NT2/D1 (cell line): ENCODE data around the gene CELF4.

Experiments
- DNase-seq: peaks from one replicate; pipeline ENCODE4 v3.0.0-alpha.2; 2011; ENCODE audit warnings: low read depth, low spot score
- H3K27me3 ChIP-seq: 2 replicates; pipeline ENCODE4 v1.6.0; 2011; ENCODE audit warnings: mild to moderate bottlenecking; ENCODE audit not compliant: insufficient read length, insufficient read depth
- H3K36me3 ChIP-seq: 2 replicates; pipeline ENCODE4 v1.6.1; 2011; ENCODE audit warnings: mild to moderate bottlenecking, low read length, mixed read lengths; ENCODE audit not compliant: insufficient read depth, insufficient read length
- H3K4me1 ChIP-seq: 2 replicates; pipeline ENCODE4 v1.5.1; 2011; ENCODE audit not compliant: insufficient read depth, insufficient read length
- H3K4me3 ChIP-seq: 2 replicates; pipeline ENCODE4 v1.5.1; 2011; ENCODE audit warnings: low read depth; ENCODE audit not compliant: insufficient read length
- H3K9ac ChIP-seq: 2 replicates; pipeline ENCODE4 v1.6.0; 2011; ENCODE audit warnings: low read depth; ENCODE audit not compliant: insufficient read length
- H3K9me3 ChIP-seq: 2 replicates; pipeline ENCODE4 v1.5.1; 2011; ENCODE audit warnings: mild to moderate bottlenecking, low read length; ENCODE audit not compliant: insufficient read depth
- SUZ12 ChIP-seq: IDR thresholded peaks from 2 replicates; pipeline ENCODE4 v1.6.1; 2011; ENCODE audit not compliant: insufficient read length, insufficient read depth; ENCODE audit errors: extremely low read depth
- YY1 ChIP-seq: IDR thresholded peaks from 2 replicates; pipeline ENCODE4 v1.6.1; 2011; ENCODE audit not compliant: insufficient read length, insufficient read depth
- ZNF274 ChIP-seq: IDR thresholded peaks from 2 replicates; pipeline ENCODE4 v1.6.1; 2011; ENCODE audit warnings: mild to moderate bottlenecking, low read depth, low read length

CELF4 gene

GRCh38 chr18:37483984-37484819 lies 81.4 kb downstream of the CELF4 start:
- TF ChIP-seq YY1 (no peak), SUZ12 (no peak), ZNF274 (no peak)
- Histone ChIP-seq H3K9me3 (no peaks in the 10 kb centered on the region), H3K4me1 (peaks cover 12% of the 10 kb centered on the region), H3K4me3 (no peak overlapping the region), H3K36me3 (no peaks in the 10 kb centered on the region), H3K27me3 (peaks cover 49% of the 10 kb centered on the region), H3K9ac (no peak overlapping the region)
- no peak for DNase-seq

- Histone ChIP-seq H3K9me3 (no peaks in the 10 kb centered on the region), H3K4me1 (peaks cover 9% of the 10 kb centered on the region), H3K9ac (no peak overlapping the region), H3K36me3 (no peaks in the 10 kb centered on the region), H3K4me3 (no peak overlapping the region), H3K27me3 (peaks cover 41% of the 10 kb centered on the region)
- DNase-seq = peak; percentile 42
- no peak for TF ChIP-seq ZNF274
- TF ChIP-seq SUZ12 = no peak
- no peak for TF ChIP-seq YY1
Observed at GRCh38 chr18:37483221-37483971, 82.2 kb downstream of the CELF4 start.

GRCh38 chr18:37482433-37482832 lies 83.2 kb downstream of the CELF4 start:
- TF ChIP-seq YY1 (no peak), ZNF274 (no peak), SUZ12 (no peak)
- Histone ChIP-seq H3K4me1 (peaks cover 3% of the 10 kb centered on the region), H3K36me3 (no peaks in the 10 kb centered on the region), H3K9ac (no peak overlapping the region), H3K27me3 (peaks cover 32% of the 10 kb centered on the region), H3K4me3 (no peak overlapping the region), H3K9me3 (no peaks in the 10 kb centered on the region)
- DNase-seq = no peak

- Histone ChIP-seq H3K4me1 (peaks cover 2% of the 10 kb centered on the region), H3K27me3 (peaks cover 27% of the 10 kb centered on the region)
Observed at GRCh38 chr18:37482002-37482401, 83.6 kb downstream of the CELF4 start.

GRCh38 chr18:37481491-37481890 lies 84.1 kb downstream of the CELF4 start:
- H3K4me3 ChIP-seq = no peak overlapping the region
- H3K4me1 ChIP-seq = peaks cover 2% of the 10 kb centered on the region
- H3K36me3 ChIP-seq = no peaks in the 10 kb centered on the region
- no peaks in the 10 kb centered on the region for H3K9me3 ChIP-seq
- TF ChIP-seq YY1 (no peak), ZNF274 (no peak), SUZ12 (no peak)
- DNase-seq = no peak
- H3K9ac ChIP-seq = no peak overlapping the region
- H3K27me3 ChIP-seq = peaks cover 22% of the 10 kb centered on the region

More at GRCh38 chr18:37482002-37482401, 83.6 kb downstream of the CELF4 start:
- Histone ChIP-seq H3K36me3 (no peaks in the 10 kb centered on the region), H3K9ac (no peak overlapping the region), H3K9me3 (no peaks in the 10 kb centered on the region), H3K4me3 (no peak overlapping the region)
- no peak for DNase-seq
- TF ChIP-seq SUZ12 (no peak), YY1 (no peak), ZNF274 (no peak)

- no peaks in the 10 kb centered on the region for H3K9me3 ChIP-seq
- H3K4me3 ChIP-seq = no peak overlapping the region
- DNase-seq = no peak
- TF ChIP-seq YY1 (no peak), ZNF274 (no peak), SUZ12 (no peak)
- H3K9ac ChIP-seq = no peak overlapping the region
- peaks cover 2% of the 10 kb centered on the region for H3K4me1 ChIP-seq
- peaks cover 18% of the 10 kb centered on the region for H3K27me3 ChIP-seq
- no peaks in the 10 kb centered on the region for H3K36me3 ChIP-seq
Observed at GRCh38 chr18:37481072-37481471, 84.5 kb downstream of the CELF4 start.
